ENCODE data around the gene SIGLEC10.

Gene SIGLEC10

DNA sequence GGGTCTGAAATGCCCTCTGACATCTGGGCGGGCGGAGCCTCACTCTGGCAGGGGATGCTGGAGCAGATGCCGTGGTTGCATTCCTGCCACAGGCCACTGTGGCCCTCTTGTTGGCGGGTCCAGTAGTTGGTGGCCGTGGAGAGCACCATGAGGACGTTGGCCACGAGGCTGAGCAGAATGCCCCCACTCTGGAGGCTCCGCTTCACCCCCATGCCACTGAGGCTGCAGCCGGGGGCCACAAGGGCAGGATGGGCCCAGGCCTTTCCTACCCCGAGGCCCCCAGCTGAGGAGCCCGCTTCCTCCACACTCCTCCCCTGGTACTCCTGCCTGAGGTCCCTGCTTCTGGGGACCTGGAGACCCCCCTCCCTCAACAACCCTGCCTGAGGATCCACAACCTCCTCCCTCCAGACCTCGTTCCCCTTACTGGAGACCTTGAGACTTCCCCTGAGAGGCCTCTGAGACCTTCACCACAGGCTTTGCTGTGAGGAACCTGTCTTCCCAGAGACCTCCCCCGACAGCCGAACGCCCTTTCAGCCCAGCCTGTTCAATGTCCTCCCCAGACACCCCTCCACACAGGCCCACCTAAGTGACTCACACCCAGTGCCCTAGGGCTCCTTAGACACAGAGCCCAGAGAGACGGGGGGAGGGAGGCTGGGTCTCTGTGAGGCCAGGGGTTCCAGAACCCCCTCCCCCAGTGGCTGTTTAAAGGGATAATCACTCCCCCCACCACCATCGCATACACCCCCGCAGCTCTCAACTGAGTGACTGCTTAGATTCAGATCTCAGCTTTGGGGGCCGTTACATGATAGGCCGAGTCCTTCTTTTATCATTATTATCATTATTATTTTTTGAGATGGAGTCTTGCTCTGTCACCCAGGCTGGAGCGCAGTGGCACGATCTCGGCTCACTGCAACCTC is 48.8 kb downstream of the SIGLEC10 start, which contains the start of gene CLDND2:
TSS of gene CLDND2 (minus strand) at position 638 of the 917 bp plus-strand sequence. CDS start at position 212, 426 bp downstream.
- no peak for DNase-seq (ENCODE audit: low read depth, low spot score)
- ChIA-PET POLR2A (interaction anchor here (1.0 to 2.3 kb wide), 6 partner anchors 9 to 320 kb away, joined by 3 to 14 read pairs (median 4); partner anchors contain the start of genes LIM2 and ZNF175), CTCF (interaction anchor here (0.6 to 1.8 kb wide), 7 partner anchors 24 to 53 kb away, joined by 3 to 10 read pairs (median 4); no protein-coding TSS in a partner anchor)
- peak within 1 kb of the TSS; percentile 89 for H3K4me3 ChIP-seq (ENCODE audit: low read depth, low read length)
- TF ChIP-seq, protein P1, sequence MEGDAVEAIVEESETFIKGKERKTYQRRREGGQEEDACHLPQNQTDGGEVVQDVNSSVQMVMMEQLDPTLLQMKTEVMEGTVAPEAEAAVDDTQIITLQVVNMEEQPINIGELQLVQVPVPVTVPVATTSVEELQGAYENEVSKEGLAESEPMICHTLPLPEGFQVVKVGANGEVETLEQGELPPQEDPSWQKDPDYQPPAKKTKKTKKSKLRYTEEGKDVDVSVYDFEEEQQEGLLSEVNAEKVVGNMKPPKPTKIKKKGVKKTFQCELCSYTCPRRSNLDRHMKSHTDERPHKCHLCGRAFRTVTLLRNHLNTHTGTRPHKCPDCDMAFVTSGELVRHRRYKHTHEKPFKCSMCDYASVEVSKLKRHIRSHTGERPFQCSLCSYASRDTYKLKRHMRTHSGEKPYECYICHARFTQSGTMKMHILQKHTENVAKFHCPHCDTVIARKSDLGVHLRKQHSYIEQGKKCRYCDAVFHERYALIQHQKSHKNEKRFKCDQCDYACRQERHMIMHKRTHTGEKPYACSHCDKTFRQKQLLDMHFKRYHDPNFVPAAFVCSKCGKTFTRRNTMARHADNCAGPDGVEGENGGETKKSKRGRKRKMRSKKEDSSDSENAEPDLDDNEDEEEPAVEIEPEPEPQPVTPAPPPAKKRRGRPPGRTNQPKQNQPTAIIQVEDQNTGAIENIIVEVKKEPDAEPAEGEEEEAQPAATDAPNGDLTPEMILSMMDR (IDR thresholded peaks at IDR 0.05; ENCODE audit: insufficient read depth, low read length, missing control alignments), result no peak

DNA sequence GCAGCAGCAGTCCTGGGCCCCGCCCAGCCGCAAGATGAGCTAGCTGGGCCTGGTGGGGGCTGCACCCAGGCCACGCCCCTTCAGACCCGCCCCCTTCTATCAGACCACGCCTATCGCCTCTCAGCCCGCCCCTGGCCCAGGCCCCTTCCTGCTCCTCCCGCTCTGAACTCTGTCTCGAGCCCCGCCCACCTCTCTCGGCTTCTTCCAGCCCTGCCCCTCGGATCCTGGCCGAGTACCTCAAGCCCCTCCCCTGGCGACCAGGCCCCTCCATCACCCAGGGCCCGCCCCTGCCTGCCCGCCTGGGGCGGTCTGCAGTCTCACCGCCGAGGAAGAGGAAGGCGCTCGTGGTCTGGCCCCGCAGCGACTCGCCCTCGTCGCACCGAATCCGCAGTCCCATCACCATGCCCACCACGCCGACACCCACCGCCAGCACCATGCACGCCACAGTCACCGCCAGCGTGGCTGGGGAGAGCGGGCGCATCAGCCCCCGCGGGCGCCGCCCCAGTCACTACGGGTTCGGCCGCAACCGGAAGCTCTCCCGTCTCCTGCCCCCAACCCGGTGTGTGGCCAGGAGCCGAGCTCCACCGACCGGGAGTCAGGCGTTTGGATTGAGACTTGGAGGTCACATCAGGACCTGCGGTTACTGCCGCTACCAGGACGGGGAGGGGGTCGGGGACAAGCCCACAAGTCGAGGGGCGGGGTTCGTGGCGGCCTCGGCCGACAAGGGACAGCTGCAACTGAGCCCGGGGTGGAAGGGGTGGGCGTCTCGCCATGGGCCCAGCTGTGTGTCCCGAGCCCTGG is 49.7 kb downstream of the SIGLEC10 start:
- TF ChIP-seq, protein P1 (IDR thresholded peaks at IDR 0.05; ENCODE audit: insufficient read depth, low read length, missing control alignments), result no peak
- ChIA-PET CTCF (interaction anchor here (0.6 to 1.8 kb wide), 5 partner anchors 27 to 54 kb away, joined by 3 to 10 read pairs (median 4); no protein-coding TSS in a partner anchor), POLR2A (interaction anchor here (1.0 to 2.3 kb wide), 6 partner anchors 8 to 321 kb away, joined by 3 to 14 read pairs (median 4); partner anchors contain the start of genes LIM2 and ZNF175)
- peak overlapping the region; percentile 89 for H3K4me3 ChIP-seq (ENCODE audit: low read depth, low read length)
- peak; percentile 92 for DNase-seq (ENCODE audit: low read depth, low spot score)

DNA sequence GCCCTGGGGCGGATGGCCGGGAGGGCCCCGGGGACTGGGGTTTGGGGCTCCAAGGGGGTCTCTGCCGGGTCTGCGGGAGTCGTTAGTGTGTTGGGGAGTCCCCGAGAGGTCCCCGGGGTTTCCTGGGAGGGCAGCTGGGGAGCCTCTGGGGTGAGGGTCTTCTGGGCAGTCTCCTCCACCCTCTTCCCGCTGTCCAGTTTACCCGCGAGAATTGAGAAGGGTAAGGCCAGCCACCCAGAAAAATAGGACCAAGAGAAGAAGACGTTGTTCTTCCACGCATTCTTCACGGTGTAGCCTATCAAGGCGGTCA is 50.2 kb downstream of the SIGLEC10 start:
- ChIA-PET POLR2A (interaction anchor here (1.1 to 2.3 kb wide), 5 partner anchors 8 to 322 kb away, joined by 3 to 14 read pairs (median 5); partner anchors contain the start of genes LIM2 and ZNF175), CTCF (interaction anchor here (1.3 to 1.8 kb wide), 2 partner anchors 27 to 54 kb away, joined by 4 to 10 read pairs; no protein-coding TSS in a partner anchor)
- TF ChIP-seq, protein P1 (IDR thresholded peaks at IDR 0.05; ENCODE audit: insufficient read depth, low read length, missing control alignments), result no peak
- peak overlapping the region; percentile 64 for H3K4me3 ChIP-seq (ENCODE audit: low read depth, low read length)
- no peak for DNase-seq (ENCODE audit: low read depth, low spot score)

DNA sequence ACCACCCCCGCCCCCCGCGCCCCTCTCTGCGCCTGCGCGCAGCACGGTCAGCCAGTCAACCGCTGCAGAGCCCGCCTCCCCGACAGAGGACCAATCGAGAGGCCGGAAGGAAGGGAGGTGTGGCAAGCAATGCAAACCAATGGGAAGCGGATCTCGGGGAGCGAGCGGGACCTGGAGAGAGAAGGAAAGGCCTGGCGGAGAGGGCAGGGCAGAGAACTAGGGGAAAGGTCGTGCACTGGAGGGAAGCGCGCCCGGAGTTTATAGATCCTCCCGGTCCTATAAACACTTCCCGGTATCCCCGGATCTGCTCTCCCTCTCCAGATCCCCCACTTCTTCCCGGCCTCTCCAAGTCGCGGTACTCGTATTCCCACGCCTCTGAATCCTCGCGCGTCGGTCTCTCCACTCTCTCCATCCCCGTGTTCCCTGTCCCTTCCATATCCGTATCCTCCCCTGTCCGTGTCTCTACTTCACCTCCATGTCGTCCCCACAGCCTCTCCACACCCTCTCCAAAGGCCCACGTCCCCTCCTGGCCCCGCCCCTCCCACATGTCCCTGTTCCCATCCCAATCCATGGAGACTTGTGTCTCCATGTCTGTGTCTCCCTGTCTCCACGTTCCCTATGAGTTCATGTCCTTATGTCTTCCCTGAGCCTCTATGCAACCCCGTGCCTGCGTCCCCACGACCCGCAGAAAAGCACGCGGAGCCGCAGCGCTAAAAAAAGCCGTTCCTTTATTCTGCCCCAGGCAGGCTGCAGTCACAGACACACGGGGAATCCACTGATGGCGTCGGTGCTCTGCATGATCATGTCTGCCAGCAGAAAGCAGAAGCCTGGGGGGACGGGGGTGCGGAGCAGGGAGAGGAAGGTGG is 50.8 kb downstream of the SIGLEC10 start:
- CTCF ChIA-PET, result interaction anchor here (0.6 to 1.8 kb wide), 3 partner anchors 27 to 55 kb away, joined by 4 to 10 read pairs (median 4); no protein-coding TSS in a partner anchor
- peak overlapping the region; percentile 96 for H3K4me3 ChIP-seq (ENCODE audit: low read depth, low read length)
- POLR2A ChIA-PET, result interaction anchor here (1.2 to 2.3 kb wide), 3 partner anchors 27 to 322 kb away, joined by 6 to 14 read pairs (median 7); no protein-coding TSS in a partner anchor
- TF ChIP-seq, protein P1 (IDR thresholded peaks at IDR 0.05; ENCODE audit: insufficient read depth, low read length, missing control alignments), result no peak
- peak; percentile 82 for DNase-seq (ENCODE audit: low read depth, low spot score)

DNA sequence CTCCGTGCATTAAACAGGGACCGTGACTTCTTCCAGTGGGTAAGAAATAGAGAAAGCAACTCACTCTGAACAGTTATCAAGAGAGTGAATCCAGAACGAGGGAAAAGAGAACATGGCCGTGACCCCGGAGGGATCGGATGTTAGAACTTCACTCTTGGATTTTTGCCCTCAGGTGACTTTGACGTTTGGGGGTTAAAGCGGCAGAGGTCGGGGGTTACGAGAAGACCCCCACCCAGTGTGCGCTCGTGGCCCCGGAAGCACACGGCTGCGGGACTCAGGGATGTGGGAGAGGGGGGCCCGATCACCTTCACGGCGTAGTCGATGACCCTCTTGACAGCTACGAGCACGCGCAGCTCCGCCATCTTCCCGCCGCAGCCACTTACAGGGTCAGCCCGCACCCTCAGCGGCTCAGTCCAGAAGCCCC is 51.5 kb downstream of the SIGLEC10 start, which contains the start of gene ETFB:
TSS of gene ETFB (minus strand) at position 424 of the 424 bp plus-strand sequence. CDS start at position 362, 62 bp downstream.
- no peak for DNase-seq (ENCODE audit: low read depth, low spot score)
- POLR2A ChIA-PET, result interaction anchor here (1.2 kb wide), 1 partner anchor 27 kb away, joined by 7 read pairs; no protein-coding TSS in a partner anchor
- CTCF ChIA-PET, result interaction anchor here (0.6 kb wide), 2 partner anchors 28 to 55 kb away, joined by 3 to 4 read pairs; no protein-coding TSS in a partner anchor
- H3K4me3 ChIP-seq (ENCODE audit: low read depth, low read length), result peak within 1 kb of the TSS; percentile 96
- TF ChIP-seq, protein P1 (IDR thresholded peaks at IDR 0.05; ENCODE audit: insufficient read depth, low read length, missing control alignments), result no peak

Data from AG04449 (cell line).